Measurements from ENCODE around the gene TLE4.
"Not testable (repeated sequence)": the region's sequence is repeated elsewhere in the genome, so short reads cannot be mapped to it uniquely, and the experiment has no call there.

TLE4 gene

DNA sequence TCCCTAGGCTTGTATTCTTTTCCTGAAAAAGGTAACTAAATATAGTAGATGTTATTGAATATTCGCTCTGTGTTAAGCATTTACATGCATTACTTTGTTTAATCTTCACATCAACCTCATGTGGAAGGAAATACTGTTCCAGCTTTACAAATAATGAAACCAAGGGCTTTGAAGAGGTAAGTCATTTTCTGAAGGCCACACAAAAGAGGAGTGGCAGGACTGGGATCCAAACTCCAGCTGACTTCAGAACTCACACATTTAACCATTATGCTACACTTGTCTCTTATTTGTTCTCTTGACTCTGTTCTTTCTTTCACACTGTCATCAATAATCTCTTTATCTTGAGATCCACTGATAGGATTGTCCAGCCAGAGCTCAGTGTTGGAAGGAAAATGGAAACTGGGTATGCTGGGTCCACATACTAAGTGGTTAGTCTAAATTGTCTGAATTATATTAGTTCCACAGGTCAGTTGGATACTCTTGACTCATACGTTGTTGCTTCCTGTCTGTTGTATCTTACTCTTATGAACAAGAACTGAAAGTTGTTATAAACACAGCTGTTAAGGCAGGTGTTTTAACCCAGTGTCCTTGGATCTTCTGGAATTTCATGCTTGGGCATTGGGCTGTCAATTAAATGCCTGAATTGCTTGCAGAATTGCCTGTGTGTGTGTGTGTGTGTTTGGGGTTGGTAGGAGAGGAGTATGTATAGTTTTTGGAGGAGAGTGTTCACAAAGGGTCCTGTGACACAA, 65.6 kb downstream of the TLE4 start:
- DNase-seq (ENCODE audit: low read depth) = peak; percentile 30

DNA sequence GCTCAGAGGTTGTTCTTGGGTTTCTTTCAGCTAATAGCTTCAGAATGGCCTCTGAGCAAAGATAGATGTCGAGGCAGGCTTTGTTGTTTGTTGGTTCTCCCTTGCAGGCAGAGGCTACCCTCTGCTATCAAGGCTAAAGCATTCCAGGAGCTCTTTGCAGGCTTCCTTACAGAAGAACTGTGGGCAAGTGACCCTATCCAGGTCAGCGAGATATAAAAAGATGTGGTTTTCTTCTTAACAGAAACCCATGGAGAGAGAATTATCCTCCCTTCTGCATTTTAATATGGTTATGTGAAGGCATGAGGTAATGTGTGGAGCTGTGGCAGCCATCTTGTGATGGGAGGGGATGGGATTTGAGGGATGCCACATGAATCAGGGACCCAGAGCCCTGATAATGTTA, 67.0 kb downstream of the TLE4 start:
- no peak for DNase-seq (ENCODE audit: low read depth)

DNA sequence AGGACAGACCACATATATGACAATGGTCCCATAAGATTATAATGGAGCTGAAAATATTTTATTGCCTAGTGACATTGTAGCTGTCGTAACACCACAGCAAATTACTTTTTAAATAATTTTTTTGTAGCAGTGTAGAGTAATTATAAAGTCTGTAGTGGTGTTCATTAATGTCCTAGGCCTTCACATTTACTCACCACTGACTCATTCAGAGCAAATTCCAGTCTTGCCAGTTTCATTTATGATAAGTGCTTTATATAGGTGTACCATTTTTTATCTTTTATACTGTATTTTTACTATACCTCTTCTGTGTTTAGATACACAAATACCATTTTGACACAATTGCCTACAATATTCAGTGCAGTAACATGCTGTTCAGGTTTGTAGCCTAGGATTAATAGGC, 67.6 kb downstream of the TLE4 start:
- DNase-seq (ENCODE audit: low read depth) = peak; percentile 53

DNA sequence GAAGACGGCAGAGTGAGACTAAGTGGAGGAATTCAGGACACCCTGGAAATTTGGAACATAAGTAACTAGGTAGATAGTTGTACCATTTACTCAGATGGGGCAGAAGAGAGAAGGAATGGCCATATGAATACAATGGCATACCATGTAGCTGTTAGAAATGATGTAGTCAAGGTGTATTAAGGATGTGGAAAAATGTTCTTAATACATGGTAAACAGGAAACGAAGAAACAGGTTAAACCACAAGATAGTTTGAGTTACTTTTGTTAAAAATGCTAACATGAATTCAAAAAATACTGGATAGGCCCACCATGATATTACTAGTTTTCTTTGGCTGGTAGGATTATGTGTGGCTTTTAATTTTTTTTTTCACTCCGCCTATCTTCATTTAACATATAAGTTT, 68.3 kb downstream of the TLE4 start:
- not testable (repeated sequence) for DNase-seq (ENCODE audit: low read depth)

DNA sequence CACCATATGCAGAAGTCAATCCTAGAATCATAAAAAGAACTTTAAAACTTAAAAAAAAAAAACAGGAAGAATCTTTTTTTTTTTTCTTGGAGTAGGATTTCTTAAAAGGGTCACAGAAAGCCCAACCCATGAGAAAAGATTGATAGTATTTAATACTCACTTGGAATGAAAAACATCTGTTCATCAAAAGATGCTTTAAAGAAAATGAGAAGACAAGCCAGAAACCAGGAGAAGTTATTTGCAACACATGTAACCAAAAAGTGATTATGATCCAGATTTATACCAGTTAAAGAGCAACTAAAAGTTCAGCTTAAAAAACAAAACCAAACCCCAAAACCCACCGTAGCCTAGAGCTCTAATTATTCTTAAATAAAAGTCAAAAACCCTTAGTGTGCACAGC, 69.3 kb downstream of the TLE4 start:
- DNase-seq (ENCODE audit: low read depth) = no peak

DNA sequence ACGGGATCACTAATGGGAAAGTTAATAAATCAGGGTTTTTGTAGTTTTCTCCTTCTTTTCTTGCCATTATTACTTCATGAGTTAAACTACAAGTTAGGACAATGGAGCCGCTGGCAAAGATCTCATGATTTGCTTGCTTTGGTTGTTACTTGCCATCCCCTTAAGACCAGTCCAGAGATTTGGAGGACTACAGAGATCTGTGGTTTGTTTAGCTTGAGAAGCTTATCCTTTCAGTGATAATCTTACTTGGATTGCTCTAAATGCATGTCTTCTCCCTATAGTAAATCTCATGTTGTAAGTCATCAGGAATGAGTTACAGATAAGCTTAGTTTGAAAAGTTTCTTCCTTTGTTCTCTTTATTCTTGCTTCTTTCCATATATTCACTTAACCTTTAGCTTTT, 70.9 kb downstream of the TLE4 start:
- DNase-seq (ENCODE audit: low read depth) = no peak

DNA sequence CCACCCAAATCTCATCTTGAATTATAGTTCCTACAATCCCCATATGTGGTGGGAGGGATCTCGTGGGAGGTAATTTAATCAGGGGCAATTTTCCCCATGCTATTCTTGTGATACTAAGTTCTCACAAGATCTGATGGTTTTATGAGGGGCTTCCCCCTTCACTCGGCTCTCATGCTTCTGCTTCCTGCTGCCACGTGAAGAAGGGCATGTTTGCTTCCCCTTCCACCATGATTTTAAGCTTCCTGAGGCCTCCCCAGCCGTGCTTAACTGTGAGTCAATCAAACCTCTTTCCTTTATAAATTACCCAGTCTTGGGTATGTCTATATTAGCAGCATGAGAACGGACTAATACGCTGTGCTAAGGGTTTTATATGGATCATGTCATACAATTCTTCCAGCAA, 72.3 kb downstream of the TLE4 start:
- no peak for DNase-seq (ENCODE audit: low read depth)

DNA sequence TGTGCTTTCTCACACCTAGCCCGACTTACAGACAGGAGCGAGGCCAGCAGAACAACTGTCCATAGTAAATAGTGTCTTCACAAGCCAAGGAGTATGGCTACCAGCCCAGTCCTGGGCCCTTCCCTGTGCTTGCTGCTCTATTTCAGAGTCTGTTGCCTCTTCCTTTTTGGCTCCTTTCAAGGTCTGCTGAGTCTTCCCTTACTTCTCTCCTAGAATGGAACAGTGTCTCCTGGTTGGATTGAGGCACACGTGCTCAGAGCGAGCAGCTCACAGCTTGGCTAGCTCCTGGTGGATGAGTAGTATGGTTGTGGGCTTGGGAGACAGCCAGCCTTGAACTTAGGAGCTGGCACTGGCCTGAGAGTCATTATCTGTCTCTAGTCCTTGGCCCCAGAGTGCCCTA, 72.8 kb downstream of the TLE4 start:
- no peak for DNase-seq (ENCODE audit: low read depth)

DNA sequence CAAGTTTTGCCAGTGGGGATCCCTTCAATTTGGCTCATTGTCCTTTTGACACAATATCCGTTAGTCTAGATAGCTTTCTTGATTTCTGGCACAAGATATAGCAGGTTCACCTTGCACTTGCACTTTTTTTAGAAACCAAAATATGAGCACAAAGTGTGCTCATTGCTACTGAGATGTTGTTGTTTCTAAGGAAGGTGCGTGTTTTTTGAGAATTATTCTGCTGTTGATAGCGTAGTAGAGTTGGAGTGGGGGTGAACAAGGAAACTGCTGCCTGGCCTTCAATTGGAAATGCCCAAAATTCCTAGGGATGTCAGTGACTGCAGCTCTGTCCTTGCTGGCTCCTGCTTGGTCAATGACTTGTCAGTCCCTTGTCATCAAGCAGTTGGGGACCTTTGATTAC, 73.3 kb downstream of the TLE4 start:
- no peak for DNase-seq (ENCODE audit: low read depth)

DNA sequence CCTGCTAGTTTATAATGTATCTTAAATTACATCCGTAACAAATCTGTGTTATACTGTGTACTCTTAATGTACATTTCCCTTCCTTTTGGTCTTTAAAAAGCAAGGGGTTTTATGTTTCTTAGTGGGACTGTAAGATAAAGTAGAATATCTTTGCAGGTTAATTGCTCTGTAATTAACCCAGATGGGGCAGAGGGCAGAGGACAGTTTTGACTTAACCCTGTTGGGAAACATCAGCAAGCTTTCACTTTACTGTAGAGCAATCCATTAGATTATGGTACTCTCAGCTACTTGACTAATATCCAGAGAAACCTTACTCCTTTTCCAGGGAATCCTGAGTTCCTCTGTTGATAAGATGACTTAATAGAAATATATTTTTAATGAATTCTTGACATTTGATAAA, 74.3 kb downstream of the TLE4 start:
- no peak for DNase-seq (ENCODE audit: low read depth)

DNA sequence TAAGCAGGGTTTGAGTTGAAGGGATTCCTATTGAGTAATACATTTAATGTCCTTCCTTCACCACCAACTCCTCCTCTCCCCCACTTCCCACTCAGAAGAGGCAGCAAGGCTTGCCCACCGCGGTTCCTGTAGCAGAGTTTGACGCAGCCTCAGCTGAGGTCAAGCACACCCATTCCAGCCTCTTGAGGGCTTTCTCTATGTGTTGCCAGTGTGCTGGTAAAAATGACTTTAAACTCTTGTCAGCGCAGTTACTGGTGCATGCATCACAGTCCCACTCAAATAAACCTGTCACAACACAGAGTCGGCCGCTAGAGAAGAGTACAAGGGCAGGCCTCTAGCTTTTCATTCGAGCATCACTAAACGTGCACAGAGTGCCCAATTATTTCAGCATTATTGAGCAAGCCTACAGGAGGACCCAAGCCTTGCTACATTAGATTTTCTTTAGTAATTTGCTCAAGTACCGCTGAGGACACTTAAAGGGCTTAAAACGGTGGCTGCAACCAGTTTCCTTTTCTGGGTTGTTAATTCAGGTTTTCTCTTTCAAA, 79.6 kb downstream of the TLE4 start:
- DNase-seq (ENCODE audit: low read depth) = peak; percentile 23

DNA sequence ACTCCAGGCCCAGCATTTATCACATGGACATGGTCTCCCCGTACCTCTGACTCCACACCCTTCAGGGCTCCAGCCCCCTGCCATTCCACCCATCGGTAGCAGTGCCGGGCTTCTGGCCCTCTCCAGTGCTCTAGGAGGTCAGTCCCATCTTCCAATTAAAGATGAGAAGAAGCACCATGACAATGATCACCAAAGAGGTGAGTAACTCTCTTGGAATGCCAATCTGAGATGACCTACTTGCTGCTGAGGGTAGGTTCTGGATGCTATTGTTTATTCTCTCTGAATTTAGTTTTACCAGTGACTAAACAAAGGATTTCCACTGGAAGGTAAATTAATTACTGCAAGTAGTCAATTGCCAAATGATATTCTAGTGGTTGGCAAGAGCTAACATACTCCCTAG, 80.8 kb downstream of the TLE4 start:
- DNase-seq (ENCODE audit: low read depth) = peak; percentile 78

DNA sequence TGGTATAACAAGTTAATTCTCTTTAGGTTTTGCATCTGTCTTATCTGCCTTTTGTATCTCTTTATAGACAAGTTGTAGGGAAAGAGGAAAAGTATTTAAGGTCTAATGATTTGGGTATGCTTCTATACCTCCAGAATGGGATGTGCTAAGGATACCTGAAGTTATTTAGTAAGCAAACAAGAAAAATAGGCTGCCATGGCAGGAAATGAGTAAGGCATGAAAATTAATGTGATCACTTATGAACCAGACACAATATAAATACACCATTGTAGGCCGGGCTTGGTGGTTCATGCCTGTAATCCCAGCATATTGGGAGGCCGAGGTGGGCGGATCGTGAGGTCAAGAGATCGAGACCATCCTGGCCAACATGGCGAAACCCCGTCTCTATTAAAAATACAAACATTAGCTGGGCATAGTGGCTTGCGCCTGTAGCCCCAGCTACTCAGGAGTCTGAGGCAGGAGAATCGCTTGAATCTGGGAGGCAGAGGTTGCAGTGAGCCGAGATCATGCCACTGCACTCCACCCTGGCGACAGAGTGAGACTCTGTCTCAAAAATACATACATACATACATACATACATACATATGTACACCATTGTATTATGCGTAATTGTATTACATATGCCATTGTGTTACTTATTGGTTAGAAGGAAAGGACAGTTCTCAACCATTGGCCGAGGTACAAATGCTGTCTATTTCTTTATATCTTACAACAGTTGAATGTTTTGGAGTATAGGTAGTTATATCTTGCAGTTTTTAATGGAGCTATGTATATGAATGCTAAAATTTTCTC, 83.0 kb downstream of the TLE4 start:
- not testable (repeated sequence) for DNase-seq (ENCODE audit: low read depth)

DNA sequence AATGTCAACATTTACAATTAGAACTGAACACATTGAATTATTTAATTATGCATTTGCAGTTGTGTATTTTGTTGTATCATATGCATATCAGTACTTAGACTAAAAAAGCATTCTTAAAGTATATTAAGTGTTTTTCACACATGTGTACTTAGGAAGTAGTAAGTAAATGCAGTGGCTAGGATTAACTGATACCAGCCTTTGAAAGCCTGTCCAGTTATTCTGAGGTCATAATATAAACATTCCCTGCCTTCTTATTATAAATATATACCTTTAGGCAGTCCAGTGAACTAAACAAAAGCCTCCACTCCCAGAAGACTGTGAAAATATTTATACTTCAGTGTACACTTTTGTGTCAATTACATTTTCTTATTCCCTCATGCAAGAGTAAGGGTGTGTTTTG, 83.8 kb downstream of the TLE4 start:
- no peak for DNase-seq (ENCODE audit: low read depth)

DNA sequence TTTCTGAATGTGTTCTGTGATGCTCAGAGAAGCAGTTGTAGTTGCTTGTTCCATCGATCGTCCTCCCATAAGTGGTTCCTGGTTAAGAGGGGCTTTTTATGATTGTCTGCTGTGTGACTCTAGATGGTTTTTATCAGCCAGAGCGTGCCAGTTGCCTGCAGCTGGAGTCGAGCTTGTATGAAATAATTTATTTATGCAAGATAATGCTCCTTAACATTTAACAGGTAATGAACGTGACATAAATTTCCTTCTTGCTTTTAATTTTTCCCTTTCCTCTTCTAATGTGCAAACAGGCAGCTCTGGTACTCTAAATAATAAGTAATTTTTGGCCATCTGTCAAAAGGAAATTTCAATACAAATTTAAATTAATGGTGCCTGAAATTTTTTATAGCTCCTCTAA, 84.4 kb downstream of the TLE4 start:
- no peak for DNase-seq (ENCODE audit: low read depth)

DNA sequence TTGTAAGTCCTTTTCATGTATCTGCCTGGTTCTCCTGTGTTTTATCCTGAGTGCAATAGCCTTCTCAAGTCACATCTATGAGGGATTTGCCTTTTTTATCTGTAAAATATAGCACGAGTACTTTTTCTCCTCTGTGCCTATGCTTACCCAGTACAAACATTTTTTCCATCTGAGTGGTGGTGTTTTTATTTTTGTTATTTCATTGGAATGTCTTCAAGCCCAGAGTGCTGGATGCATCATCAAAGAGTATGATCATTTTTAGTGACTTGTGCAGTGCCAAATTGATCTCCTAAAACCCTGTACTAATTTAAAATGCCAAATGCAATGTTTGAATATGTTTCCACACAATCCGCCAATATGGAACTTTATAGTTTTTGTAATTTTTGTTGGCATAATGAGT, 86.1 kb downstream of the TLE4 start:
- no peak for DNase-seq (ENCODE audit: low read depth)

DNA sequence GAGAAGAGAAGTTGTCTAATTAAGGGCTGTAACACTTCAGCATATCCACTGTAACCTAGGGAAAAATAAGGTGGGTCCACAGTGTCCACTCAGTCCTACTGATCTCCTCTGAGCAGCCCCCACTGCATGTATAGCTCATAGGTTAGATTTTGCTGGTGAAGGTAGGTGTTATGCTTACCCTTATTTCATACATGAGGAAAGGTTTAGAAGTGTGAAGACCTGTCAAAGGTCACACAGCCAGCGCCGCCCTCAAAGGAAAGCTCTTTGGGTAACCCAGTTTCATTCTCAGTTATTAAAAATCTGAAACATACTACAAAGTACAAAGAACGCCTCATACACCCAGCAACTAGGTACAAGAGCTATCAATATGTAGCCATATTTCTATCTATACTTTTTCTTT, 87.2 kb downstream of the TLE4 start:
- DNase-seq (ENCODE audit: low read depth) = no peak

DNA sequence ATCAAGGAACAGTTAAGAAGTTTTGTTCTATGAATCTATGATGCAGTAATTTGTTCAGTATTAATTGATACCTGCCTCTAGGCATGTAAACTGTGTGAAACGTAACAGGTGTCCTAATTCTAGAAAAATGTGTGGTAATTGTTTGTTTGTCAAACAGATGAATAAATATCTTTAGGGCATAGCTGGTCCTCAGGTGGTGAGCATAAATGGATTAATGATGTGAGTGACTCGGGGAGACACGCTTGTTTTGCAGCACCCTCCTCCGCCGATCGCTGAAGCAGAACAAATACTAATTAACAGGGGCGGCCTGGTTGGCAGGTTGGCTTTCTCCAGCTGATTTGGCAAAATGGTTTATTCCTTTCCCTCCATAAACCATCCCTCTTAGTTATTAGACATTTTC, 88.8 kb downstream of the TLE4 start:
- no peak for DNase-seq (ENCODE audit: low read depth)

DNA sequence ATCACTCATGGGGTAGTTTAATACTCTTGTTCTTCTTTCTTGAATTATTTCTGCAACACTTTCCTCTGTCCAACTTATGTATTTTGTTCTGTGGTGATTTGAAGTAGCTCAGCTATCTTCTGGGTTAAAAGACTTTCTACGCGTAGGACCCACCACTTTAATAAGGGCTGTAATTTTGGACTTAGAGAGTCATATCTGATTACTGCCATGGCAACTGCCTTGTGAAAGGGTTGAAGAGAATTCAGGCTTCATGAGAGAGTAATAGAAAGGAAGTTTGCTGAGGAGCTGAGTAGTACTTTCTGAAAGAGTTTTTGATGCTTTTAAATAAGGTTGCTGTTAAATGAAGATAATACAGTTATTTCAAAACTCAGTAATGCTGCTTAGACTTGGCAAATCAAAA, 89.5 kb downstream of the TLE4 start:
- no peak for DNase-seq (ENCODE audit: low read depth)

DNA sequence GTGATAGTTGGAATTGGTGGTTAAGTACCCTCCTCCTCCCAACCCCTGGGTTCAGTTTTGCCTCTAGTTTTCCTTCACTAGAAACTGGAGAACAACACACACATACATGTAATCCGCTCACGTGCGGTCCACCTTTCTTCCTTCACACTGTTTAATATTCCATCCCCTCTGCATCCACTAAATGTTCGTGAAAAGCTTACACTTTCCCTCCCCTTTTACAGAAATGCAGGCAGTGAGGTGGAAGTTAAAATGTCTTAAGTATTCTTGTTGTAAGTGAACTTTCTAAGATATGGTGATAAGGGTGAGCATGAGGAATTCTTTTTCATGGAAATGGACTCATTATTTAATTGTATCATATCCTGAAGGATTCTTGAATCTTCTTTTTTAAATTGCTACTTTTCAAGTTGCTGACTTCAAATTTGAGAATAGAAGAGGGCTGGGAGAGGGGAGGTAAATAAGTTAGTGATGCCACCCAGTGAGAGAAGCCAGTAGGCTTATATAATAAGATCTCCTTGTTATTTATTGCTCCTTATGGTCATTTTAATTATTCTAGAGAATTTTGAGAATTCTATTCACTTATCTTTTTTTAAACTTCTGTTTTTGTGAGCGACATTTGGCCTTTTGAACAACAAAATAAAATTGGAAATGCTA, 90.2 kb downstream of the TLE4 start:
- DNase-seq (ENCODE audit: low read depth) = no peak

DNA sequence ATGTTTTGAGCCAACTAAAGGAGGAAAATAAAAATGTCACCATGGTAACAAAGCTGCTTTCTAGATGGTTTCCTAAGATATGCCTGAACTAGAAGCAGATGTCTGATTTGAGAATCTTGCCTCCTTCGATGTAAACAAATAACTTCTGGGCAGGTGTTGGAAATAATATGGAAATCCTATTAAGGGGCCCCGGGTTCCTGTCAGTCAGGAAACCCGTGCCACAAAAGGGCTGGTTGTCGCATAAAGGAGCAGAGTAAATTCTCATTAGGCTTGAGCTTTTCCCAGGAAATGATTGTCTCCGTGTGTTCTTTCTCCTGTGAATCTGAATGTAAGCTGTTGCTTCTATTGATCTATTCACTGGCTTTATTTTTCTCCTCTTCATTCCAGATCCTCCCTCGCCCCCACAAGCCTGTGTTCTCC, 90.8 kb downstream of the TLE4 start:
- no peak for DNase-seq (ENCODE audit: low read depth)

DNA sequence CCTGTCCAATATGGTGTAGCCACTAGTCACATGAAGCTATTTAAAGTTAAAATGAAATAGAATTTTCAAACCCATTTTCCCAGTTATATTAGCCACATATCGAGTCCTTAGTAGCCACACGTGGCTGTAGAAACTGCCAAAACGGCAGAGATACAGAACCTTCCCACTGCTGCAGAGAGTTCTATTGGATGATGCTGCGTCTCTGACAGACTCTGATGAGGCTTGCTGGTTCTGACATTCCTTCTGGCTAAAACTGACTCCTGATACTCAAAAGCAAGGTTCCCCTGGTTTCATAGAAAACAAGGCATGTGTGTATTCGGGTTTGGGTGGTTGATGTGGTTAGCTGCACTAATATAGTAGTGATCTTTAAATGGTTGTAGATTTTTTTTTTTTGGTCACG, 91.5 kb downstream of the TLE4 start:
- DNase-seq (ENCODE audit: low read depth) = no peak

DNA sequence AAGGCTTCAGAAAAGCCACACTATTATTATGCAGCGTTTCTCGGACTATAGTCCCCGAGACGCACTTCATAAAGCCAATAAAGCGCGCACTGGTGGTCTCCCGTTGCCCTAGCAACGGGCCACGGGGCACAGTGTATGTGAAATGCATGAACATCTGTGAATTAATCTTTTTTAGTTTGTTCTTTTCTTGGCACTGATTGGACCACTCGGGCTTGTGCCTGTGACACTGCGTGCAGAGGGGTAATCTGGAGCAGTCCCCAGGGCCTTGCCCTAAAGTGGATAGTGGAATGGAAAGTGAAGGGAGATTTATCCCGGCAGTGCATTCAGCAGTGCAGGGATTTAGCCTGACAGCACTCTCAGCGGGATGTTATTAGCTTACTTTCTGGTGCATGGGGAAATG, 92.1 kb downstream of the TLE4 start:
- no peak for DNase-seq (ENCODE audit: low read depth)
